NT2/D1 (cell line): ENCODE data around the gene BDKRB2.
A peak's percentile ranks its signal among the peaks of the same experiment; 100 is the strongest.

Source experiments
- DNase-seq: peaks from one replicate; pipeline ENCODE4 v3.0.0-alpha.2; 2011; ENCODE audit warnings: low read depth, low spot score
- H3K27me3 ChIP-seq: 2 replicates; pipeline ENCODE4 v1.6.0; 2011; ENCODE audit warnings: mild to moderate bottlenecking; ENCODE audit not compliant: insufficient read length, insufficient read depth
- H3K36me3 ChIP-seq: 2 replicates; pipeline ENCODE4 v1.6.1; 2011; ENCODE audit warnings: mild to moderate bottlenecking, low read length, mixed read lengths; ENCODE audit not compliant: insufficient read depth, insufficient read length
- H3K4me1 ChIP-seq: 2 replicates; pipeline ENCODE4 v1.5.1; 2011; ENCODE audit not compliant: insufficient read depth, insufficient read length
- H3K4me3 ChIP-seq: 2 replicates; pipeline ENCODE4 v1.5.1; 2011; ENCODE audit warnings: low read depth; ENCODE audit not compliant: insufficient read length
- H3K9ac ChIP-seq: 2 replicates; pipeline ENCODE4 v1.6.0; 2011; ENCODE audit warnings: low read depth; ENCODE audit not compliant: insufficient read length
- H3K9me3 ChIP-seq: 2 replicates; pipeline ENCODE4 v1.5.1; 2011; ENCODE audit warnings: mild to moderate bottlenecking, low read length; ENCODE audit not compliant: insufficient read depth
- SUZ12 ChIP-seq: IDR thresholded peaks from 2 replicates; pipeline ENCODE4 v1.6.1; 2011; ENCODE audit not compliant: insufficient read length, insufficient read depth; ENCODE audit errors: extremely low read depth
- YY1 ChIP-seq: IDR thresholded peaks from 2 replicates; pipeline ENCODE4 v1.6.1; 2011; ENCODE audit not compliant: insufficient read length, insufficient read depth
- ZNF274 ChIP-seq: IDR thresholded peaks from 2 replicates; pipeline ENCODE4 v1.6.1; 2011; ENCODE audit warnings: mild to moderate bottlenecking, low read depth, low read length

Gene BDKRB2

GRCh38 chr14:96204151-96205058 is at the start of gene BDKRB2:
TSS of gene BDKRB2 (plus strand) at chr14:96204839. CDS start at chr14:96237108, 32,269 bp downstream.
- no peaks in the 10 kb centered on the region for H3K36me3 ChIP-seq
- peak; percentile 23 for DNase-seq
- H3K9ac ChIP-seq, result peak within 1 kb of the TSS; percentile 70
- no peak for TF ChIP-seq SUZ12
- H3K9me3 ChIP-seq, result no peaks in the 10 kb centered on the region
- H3K4me1 ChIP-seq, result peaks cover 2% of the 10 kb centered on the region
- peak within 1 kb of the TSS; percentile 41 for H3K4me3 ChIP-seq
- peaks cover 7% of the 10 kb centered on the region for H3K27me3 ChIP-seq

GRCh38 chr14:96154900-96155299 is 49.7 kb upstream of the BDKRB2 start:
- no peak for TF ChIP-seq SUZ12
- no peak for DNase-seq
- Histone ChIP-seq H3K9me3 (no peaks in the 10 kb centered on the region), H3K9ac (no peak overlapping the region), H3K4me1 (no peaks in the 10 kb centered on the region), H3K36me3 (no peaks in the 10 kb centered on the region), H3K4me3 (no peak overlapping the region), H3K27me3 (no peaks in the 10 kb centered on the region)

- Histone ChIP-seq H3K4me3 (no peak overlapping the region), H3K36me3 (no peaks in the 10 kb centered on the region), H3K4me1 (no peaks in the 10 kb centered on the region), H3K9ac (no peak overlapping the region), H3K9me3 (no peaks in the 10 kb centered on the region), H3K27me3 (no peaks in the 10 kb centered on the region)
- no peak for DNase-seq
- TF ChIP-seq YY1 (no peak), SUZ12 (no peak)
These were observed 47.6 kb upstream of the BDKRB2 start for GRCh38 chr14:96156804-96157760.

- TF ChIP-seq YY1, result no peak
- TF ChIP-seq ZNF274, result no peak
- no peak for TF ChIP-seq SUZ12
- no peak for DNase-seq
- H3K27me3 ChIP-seq, result no peaks in the 10 kb centered on the region
These were observed 45.9 kb upstream of the BDKRB2 start for GRCh38 chr14:96158735-96159134.

GRCh38 chr14:96160076-96160912 is 44.3 kb upstream of the BDKRB2 start:
- Histone ChIP-seq H3K36me3 (no peaks in the 10 kb centered on the region), H3K9me3 (no peaks in the 10 kb centered on the region), H3K4me1 (no peaks in the 10 kb centered on the region), H3K4me3 (no peak overlapping the region), H3K9ac (no peak overlapping the region), H3K27me3 (no peaks in the 10 kb centered on the region)
- no peak for DNase-seq
- TF ChIP-seq SUZ12, result no peak

More at GRCh38 chr14:96158735-96159134, 45.9 kb upstream of the BDKRB2 start:
- Histone ChIP-seq H3K4me1 (no peaks in the 10 kb centered on the region), H3K9me3 (no peaks in the 10 kb centered on the region), H3K9ac (no peak overlapping the region), H3K36me3 (no peaks in the 10 kb centered on the region), H3K4me3 (no peak overlapping the region)

GRCh38 chr14:96160913-96161310 is 43.7 kb upstream of the BDKRB2 start:
- no peak for DNase-seq
- no peak for TF ChIP-seq YY1
- TF ChIP-seq ZNF274, result no peak
- TF ChIP-seq SUZ12, result no peak
- H3K36me3 ChIP-seq, result no peaks in the 10 kb centered on the region

GRCh38 chr14:96161636-96162035 is 43.0 kb upstream of the BDKRB2 start:
- H3K27me3 ChIP-seq, result no peaks in the 10 kb centered on the region
- peaks cover 2% of the 10 kb centered on the region for H3K4me1 ChIP-seq
- H3K9me3 ChIP-seq, result no peaks in the 10 kb centered on the region
- TF ChIP-seq YY1, result no peak
- TF ChIP-seq SUZ12, result no peak
- no peak for TF ChIP-seq ZNF274
- DNase-seq, result no peak
- no peaks in the 10 kb centered on the region for H3K36me3 ChIP-seq
- no peak overlapping the region for H3K9ac ChIP-seq
- no peak overlapping the region for H3K4me3 ChIP-seq

More at GRCh38 chr14:96160913-96161310, 43.7 kb upstream of the BDKRB2 start:
- H3K4me1 ChIP-seq, result no peaks in the 10 kb centered on the region
- H3K4me3 ChIP-seq, result no peak overlapping the region
- H3K27me3 ChIP-seq, result no peaks in the 10 kb centered on the region
- no peaks in the 10 kb centered on the region for H3K9me3 ChIP-seq
- H3K9ac ChIP-seq, result no peak overlapping the region
